ENCODE results near the gene KRTAP4-11.
"Not testable (repeated sequence)": the region's sequence is repeated elsewhere in the genome, so short reads cannot be mapped to it uniquely, and the experiment has no call there.

KRTAP4-11 gene

DNA sequence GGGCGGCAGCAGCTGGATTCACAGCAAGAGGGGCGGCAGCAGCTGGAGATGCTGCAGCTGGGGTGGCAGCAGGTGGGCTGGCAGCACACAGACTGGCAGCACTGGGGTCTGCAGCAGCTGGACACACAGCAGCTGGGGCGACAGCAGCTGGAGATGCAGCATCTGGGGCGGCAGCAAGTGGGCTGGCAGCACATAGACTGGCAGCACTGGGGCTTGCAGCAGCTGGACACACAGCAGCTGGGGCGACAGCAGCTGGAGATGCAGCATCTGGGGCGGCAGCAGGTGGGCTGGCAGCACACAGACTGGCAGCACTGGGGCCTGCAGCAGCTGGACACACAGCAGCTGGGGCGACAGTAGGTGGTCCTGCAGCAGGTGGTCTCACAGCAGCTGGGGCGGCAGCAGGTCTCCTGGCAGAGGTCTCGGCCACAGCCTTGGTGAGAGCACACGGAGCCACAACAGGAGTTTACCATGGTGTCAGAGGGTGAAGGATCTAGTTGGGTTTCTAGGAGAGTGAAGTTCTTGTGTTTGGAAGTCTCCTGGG, at the start of gene KRTAP4-11:
Gene KRTAP4-11, minus strand, starts transcription at position 528 of the 541 bp plus-strand sequence. Its CDS starts 58 bp downstream, at position 470.
- DNase-seq (ENCODE audit: low read depth) = not testable (repeated sequence)

DNA sequence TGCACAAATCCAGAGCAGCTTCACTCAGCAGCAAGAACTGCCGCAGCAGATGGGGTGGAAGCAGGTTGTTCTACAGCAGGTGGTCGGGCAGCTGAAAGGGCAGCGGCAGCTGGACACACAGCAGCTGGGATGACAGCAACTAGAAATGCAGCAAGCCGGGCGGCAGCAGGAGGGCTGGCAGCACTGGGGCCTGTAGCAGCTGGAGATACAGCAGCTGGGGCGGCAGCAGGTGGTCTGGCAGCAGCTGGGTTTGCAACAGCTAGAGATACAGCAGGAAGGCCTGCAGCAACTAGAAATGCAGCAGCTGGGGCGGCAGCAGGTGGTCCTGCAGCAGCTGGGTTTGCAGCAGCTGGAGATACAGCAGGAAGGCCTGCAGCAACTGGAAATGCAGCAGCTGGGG, 49.4 kb upstream of the KRTAP4-11 start:
- DNase-seq (ENCODE audit: low read depth) = no peak

DNA sequence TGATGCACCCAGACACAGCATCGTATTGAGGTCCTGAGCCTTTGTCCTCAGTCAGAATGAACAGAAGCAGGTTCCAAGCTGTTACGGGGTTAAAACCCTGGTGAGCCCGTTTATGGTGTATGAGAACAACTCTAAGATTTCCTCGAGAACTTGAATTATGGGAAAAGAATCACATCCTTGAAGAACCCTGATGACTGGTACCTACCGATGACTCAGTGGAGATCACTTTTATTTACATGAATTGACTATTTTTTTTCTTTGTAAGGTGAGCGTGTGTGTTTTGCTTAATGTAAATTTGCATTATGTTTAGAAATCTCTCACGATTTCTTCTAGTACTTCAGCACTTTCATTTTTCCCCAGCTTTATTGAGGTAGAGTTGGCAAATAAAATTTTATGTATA, 45.7 kb upstream of the KRTAP4-11 start:
- no peak for DNase-seq (ENCODE audit: low read depth)

DNA sequence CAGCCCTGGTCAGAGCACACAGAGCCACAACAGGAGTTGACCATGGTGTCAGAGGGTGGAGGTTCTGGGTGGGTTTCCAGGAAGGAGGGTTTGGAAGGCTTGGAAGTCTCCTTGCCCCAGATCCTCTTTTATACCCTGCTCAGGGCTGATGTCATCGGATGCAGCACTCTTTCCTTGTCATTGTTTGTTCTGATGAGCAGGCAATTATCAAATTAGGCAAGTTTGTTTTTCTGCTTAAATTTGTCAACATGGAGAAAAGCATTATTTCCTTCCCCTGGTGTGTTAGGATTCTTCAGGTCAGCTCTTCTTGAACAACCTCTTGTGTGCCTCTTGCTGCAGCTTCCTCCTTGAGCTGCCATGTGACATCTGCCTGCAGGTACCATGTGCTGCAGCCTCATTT, 42.5 kb upstream of the KRTAP4-11 start, which contains the start of gene KRTAP4-4:
Gene KRTAP4-4, minus strand, starts transcription at position 101 of the 400 bp plus-strand sequence. Its CDS starts 57 bp downstream, at position 44.
- no peak for DNase-seq (ENCODE audit: low read depth)

DNA sequence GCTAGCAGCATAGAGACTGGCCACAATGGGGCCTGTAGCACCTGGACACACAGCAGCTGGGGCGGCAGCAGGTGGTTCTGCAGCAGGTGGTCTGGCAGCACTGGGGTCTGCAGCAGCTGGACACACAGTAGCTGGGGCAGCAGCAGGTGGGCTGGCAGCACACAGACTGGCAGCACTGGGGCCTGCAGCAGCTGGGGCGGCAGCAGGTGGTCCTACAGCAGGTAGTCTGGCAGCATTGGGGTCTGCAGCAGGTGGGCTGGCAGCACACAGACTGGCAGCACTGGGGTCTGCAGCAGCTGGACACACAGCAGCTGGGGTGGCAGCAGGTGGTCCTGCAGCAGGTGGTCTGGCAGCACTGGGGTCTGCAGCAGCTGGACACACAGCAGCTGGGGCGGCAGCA, 42.0 kb upstream of the KRTAP4-11 start:
- not testable (repeated sequence) for DNase-seq (ENCODE audit: low read depth)

DNA sequence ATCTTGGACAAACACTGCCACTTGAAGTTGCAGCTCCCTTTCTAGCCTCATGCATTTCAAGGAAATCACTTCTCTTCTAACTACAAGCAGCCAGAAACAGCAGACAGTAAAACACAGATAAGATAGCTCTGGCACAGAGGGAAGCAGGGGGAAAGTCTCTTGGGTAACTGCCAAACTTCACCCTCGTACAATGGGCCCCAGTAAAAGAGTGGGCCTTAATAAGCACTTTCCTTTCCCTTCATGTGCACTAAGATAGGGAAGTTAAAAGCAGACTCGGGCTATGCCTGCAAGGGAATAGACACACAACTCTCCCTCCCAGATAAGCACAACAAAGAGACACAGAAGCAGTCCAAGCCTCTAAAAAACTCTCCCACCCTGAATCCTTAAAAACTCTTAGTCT, 35.7 kb upstream of the KRTAP4-11 start:
- no peak for DNase-seq (ENCODE audit: low read depth)

DNA sequence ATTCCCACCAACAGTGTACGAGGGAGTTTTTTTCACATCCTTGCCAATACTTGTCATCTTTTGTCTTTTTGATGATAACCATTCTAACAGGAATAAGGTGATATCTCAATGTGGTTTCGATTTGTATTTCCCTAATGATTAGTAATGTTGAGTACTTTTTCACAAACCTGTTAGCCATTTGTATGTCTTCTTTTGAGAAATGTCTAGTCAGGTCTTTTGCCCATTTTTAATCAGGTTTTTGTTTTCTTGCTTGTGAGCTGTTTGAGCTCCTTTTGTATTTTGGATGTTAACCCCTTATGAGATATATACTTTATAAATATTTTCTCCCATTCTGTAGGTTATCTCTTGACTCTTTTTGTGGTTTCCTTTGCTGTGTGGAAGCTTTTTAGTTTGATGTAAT, 33.4 kb upstream of the KRTAP4-11 start:
- no peak for DNase-seq (ENCODE audit: low read depth)

DNA sequence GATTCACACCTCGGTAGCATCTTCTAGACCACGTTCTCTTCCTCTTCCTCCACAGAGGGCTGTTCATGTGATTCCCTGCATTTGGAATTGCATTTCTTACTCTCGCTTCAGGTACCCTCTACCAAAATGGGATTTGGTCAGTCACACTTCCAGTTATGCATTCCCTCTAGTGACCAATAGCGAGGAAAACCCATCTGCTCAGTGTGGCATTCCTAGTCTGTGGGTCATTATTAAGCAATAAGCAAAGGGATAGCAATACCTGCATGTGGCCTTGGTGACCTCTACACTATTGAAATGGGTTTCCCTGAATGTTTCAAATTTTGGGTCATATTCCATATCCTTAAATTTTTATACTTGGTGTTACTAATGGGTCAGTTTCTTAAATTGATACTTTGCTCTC, 31.9 kb upstream of the KRTAP4-11 start:
- DNase-seq (ENCODE audit: low read depth) = no peak

DNA sequence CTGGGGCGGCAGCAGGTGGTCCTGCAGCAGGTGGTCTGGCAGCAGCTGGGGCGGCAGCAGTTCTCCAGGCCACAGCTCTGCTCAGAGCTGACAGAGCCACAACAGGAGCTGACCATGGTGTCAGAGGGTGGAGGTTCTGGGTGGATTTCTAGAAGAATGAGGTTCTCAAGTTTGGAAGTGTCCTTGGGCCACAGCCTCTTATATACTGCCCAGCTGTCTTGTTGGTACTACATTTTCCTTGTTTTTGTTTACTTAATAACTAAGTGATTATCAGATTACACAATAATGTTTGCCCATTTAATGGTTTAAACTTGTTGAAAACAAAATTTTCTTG, 31.4 kb upstream of the KRTAP4-11 start, which contains the start of gene KRTAP4-5:
Gene KRTAP4-5, minus strand, starts transcription at position 174 of the 334 bp plus-strand sequence. Its CDS starts 58 bp downstream, at position 116.
- DNase-seq (ENCODE audit: low read depth) = no peak

DNA sequence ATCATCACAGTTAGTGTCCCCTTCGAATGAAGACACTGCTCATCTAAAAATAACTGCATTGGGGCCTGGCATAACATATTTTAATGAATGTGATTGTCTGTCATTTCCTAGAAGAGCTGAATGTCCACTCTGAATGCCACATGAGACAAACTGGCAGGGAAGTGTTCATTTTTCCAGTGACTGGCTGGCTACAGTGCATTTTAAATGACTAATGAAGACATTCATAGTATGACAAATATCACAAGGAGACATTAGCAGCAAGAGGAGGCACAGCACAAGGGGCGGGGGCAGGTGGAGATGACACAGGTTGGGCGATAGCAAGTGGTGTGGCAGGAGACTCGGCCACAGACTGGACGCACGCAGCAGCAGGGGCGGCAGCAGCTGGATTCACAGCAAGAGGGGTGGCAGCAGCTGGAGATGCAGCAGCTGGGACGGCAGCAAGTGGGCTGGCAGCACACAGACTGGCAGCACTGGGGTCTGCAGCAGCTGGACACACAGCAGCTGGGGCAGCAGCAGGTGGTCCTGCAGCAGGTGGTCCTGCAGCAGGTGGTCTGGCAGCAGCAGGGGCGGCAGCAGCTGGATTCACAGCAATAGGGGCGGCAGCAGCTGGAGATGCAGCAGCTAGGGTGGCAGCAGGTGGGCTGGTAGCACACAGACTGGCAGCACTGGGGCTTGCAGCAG, 30.9 kb upstream of the KRTAP4-11 start:
- DNase-seq (ENCODE audit: low read depth) = not testable (repeated sequence)

DNA sequence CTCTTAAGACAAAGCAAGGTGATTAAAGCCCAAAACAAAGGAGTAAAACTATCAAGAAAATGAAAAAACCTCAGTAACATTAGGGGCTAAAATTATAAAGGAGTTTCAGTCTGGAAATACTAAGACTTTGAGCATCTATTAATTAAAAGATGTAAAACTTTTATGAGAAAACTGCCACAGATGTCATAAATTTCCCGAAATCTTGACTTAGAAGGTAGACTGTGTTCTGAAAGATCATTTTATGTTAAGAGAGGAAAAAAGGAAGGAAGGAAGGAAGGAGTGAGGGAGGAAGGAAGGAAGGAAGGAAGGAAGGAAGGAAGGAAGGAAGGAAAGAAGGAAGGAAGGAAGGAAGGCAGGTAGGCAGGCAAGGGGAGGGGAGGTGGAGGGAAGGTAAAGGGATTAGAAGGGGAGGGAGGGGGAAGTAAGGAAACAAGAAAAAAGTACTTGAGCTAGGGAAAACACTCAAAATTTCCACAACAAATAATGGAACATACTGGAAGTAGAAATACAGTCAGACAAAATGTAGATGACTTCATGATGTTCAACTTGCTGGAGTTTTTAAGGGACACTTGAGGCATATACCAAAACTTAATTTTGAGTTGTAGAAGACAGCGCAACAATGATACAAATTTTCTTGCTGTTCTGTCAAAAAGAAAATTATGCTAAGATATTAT, 29.5 kb upstream of the KRTAP4-11 start:
- no peak for DNase-seq (ENCODE audit: low read depth)

DNA sequence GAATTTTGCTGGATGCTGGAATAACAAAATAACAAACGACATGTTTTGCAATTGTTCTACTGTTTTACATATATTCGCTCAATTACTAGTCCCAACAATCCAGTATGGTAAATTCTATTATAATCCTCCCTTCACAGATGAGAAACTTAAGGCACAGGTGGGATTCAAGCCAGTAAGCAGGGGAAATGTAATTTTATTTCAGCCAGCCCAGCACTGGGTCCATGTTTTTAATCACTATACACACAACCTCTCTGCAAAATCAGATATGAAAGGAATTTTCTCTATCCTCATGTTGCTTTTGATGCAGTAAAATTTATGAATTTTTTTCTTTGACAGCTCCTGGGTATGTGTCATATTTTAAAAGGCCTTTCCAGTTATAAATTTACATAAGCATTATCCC, 27.1 kb upstream of the KRTAP4-11 start:
- no peak for DNase-seq (ENCODE audit: low read depth)

DNA sequence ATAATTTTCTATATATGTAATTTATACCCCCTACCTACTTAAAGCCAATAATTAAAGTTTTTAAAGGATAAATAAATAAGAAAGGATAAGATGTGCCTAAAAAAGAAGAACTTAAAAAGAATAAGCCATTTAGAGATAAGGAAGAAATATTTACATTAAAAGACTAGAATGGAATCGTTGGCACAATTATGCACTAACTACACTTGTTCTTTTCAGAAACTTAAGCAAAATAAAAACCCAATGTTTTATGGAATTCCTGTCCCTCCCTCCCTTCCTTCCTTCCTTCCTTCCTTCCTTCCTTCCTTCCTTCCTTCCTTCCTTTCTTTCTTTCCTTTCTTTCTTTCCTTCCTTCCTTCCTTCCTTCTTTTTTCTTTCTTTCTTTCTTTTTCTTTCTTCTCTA, 26.7 kb upstream of the KRTAP4-11 start:
- DNase-seq (ENCODE audit: low read depth) = no peak

DNA sequence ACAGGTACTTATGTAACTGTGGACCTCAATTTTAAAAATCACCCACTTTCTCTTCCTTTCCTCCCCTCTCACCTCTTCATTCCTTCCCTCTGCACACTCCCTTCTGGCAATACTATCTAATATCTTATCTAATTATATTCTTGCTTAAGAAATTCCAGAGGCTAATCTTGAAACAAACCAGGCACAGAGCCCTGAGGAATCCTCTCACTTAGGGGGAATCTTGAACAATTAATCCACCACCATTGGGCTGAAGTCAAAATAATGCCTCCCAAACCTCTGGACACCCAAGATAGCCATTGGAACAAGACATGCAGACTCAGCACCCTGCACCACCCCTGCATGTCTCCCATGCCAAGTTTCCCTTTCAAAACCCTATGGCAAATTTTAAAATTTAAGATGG, 23.2 kb upstream of the KRTAP4-11 start:
- no peak for DNase-seq (ENCODE audit: low read depth)

DNA sequence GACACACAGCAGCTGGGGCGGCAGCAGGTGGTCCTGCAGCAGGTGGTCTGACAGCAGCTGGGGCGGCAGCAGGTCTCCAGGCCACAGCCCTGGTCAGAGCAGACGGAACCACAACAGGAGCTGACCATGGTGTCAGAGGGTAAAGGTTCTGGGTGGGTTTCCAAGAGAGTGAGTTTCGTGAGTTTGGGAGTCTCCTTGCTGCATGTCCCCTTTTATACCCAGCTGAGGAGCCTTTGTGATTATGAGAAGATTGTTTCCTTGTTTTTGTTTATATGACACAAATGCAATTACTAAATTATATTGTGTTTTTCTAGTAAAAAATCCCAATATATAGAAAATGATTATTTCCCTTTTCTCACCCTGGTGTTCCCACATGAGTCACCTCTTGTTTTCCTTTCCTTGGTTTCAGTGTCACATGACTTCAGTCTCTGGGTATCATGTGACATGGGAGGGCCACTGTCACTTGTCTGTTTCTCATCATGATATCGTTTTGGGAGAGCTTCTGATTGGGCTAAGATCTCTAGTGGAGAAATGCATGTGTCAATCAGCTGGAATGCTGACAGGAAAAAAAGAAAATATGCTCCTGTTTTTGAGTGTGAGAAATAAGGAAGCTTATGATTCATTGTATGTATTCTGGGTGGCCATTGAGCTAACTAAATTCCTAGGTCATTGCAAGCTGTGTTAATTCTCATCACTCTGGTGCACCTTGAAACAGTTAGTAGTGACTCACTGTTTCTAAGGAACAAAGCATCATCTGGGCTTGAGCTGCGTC, 22.4 kb upstream of the KRTAP4-11 start, which contains the start of gene KRTAP4-6:
Gene KRTAP4-6, minus strand, starts transcription at position 185 of the 772 bp plus-strand sequence. Its CDS starts 57 bp downstream, at position 128.
- DNase-seq (ENCODE audit: low read depth) = no peak

DNA sequence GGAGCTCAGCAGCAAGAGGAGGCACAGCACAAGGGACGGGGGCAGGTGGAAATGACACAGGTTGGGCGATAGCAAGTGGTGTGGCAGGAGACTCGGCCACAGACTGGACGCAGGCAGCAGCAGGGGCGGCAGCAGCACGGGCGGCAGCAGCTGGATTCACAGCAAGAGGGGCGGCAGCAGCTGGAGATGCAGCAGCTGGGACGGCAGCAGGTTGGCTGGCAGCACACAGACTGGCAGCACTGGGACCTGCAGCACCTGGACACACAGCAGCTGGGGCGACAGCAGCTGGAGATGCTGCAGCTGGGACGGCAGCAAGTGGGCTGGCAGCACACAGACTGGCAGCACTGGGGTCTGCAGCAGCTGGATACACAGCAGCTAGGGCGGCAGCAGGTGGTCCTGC, 21.7 kb upstream of the KRTAP4-11 start:
- DNase-seq (ENCODE audit: low read depth) = not testable (repeated sequence)

DNA sequence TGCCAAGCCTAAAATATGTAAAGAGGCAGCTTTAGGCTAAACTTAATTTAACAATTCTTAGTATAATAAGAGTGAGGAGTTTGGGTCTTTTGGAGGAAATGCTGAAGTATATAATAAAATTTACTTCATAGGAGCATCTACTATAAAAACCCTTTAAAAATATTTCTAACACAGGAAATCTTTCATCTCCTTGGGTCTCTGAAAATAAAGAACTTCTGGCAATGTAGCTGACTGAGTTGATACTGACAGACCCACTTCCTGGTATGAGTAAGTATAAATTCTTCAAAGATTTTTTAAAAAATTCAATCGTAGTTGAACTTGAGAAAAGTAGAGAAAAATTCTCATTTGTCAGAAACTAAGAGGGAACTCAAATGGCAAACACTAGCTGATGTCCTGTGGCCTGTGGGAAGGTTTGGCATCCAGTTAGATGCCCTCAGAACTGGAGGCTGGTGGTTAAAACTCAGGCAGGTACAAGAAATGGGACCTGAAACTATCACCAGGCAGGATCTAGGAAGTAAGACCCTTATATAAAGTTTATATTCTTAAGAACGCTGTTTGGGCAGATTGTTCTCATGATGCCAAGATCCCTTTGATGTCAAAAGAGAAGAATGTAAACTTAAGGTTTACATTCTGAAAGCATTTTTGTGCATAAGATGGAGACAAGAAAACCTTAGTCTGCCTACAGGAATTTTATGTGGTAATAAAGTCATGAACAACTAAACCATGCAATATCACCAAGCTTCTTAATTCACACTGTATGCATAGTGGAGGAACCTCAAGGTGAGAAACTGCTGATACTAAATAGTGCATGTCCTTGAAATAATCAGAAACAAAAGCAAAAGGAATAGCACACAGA, 15.9 kb upstream of the KRTAP4-11 start:
- no peak for DNase-seq (ENCODE audit: low read depth)

DNA sequence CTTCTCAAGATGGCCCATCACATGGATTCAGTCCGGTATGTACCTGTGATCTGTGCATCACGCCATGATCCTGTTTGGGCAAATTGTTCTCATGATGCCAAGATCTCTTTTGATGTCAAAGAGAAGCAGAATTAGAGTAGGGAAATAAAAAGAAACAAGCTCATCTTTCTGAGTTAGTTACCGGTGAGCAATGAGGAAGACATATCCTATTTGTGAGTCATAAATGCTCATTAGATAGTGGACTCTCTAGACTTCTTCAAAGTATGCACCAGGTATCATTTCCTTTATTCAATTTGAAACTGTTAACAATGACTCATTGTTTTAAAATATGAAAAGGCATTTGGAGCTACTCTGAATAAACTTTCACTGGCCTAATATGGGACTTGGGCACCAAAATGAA, 13.8 kb upstream of the KRTAP4-11 start:
- no peak for DNase-seq (ENCODE audit: low read depth)

DNA sequence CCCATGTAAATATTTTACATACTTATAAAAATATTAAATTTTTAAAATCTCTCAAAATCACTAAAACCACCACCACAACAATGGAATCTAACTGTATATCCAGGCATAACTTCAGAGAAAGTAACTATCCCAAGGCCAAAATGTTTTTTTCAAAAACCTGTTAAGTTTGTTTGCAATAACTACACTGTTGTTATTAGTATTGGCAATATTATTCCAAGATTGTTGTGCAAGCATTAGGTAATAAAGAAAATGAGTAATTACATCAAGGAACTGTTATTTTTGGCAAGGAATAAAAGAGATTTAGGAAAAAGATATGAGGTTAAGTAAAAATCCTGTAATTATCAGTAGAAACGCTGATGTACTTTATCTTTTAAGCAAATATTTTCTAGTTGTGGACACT, 9.2 kb upstream of the KRTAP4-11 start:
- DNase-seq (ENCODE audit: low read depth) = no peak

DNA sequence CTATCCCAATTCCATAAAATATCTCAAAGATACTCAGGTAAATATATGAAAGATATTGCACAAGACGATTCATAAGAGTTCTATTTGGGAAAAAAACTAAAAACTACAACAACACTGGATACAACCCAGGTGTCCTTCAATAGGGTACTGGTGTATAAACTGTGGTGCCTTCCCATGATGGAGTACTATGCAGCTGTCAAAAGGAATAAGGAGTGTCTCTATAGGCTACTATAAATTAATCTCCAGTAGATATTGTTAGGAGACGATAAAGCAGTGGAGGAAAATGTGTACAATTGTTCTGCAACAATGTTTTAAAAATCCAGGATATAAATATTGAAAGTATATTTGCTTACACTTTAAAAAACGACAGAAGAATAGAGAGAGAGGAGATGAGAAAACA, 8.2 kb upstream of the KRTAP4-11 start:
- no peak for DNase-seq (ENCODE audit: low read depth)

DNA sequence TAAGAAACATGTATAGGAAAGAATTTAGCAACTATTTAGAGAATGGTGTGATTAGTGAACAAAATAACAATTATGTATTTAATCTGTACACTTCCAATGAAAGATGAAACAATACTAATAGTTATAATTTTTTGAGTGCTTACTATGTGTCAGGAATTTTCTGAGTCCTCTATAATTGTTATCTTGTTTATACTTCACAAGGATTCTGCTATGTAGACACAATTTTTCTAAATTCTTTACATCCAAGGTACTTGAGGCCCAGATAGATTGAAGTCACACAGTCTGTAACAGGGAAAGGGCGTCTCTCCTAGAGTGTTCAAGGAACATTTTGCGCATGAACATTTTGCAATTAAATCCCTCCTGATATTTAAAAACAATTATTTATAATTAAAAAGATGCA, 6.9 kb upstream of the KRTAP4-11 start:
- DNase-seq (ENCODE audit: low read depth) = no peak

DNA sequence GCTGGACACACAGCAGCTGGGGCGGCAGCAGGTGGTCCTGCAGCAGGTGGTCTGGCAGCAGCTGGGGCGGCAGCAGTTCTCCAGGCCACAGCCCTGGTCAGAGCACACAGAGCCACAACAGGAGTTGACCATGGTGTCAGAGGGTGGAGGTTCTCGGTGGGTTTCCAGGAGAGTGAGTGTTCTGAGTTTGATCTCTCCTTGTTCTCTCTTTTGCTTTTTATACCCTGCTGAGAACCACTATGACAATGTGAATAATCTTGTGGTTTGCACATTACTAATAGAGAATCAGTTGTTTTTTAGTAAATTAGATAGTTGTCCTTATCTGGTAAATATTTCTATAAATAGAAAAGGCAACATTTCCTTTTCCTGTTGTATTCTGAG, 5.8 kb upstream of the KRTAP4-11 start, which contains the start of gene KRTAP4-12:
Gene KRTAP4-12, minus strand, starts transcription at position 192 of the 381 bp plus-strand sequence. Its CDS starts 60 bp downstream, at position 132.
- not testable (repeated sequence) for DNase-seq (ENCODE audit: low read depth)

Measured in stimulated activated CD8-positive, alpha-beta memory T cell treated with anti-CD3 and anti-CD28 coated beads, Interleukin-12 subunit alpha, Interleukin-12 subunit beta, amount 100 ng/mL, for 1 hour (primary cell).